ENCODE measurements around the gene HES6.
A peak's percentile ranks its signal among the peaks of the same experiment; 100 is the strongest.

Gene HES6

GRCh38 chr2:238233625-238234024 is 6.2 kb downstream of the HES6 start:
- DNase-seq (ENCODE audit: low spot score), result no peak

GRCh38 chr2:238231809-238232208 is 8.0 kb downstream of the HES6 start:
- DNase-seq (ENCODE audit: low spot score), result no peak

- no peak for DNase-seq (ENCODE audit: low spot score)
Measured at GRCh38 chr2:238231251-238231793, 8.5 kb downstream of the HES6 start.

- DNase-seq (ENCODE audit: low spot score), result no peak
Measured at GRCh38 chr2:238230699-238231098, 9.1 kb downstream of the HES6 start.

- no peak for DNase-seq (ENCODE audit: low spot score)
Measured at GRCh38 chr2:238228700-238229099, 11.1 kb downstream of the HES6 start.

GRCh38 chr2:238227587-238228032 is 12.2 kb downstream of the HES6 start:
- DNase-seq (ENCODE audit: low spot score), result no peak

- no peak for DNase-seq (ENCODE audit: low spot score)
Measured at GRCh38 chr2:238226698-238227586, 12.9 kb downstream of the HES6 start.

GRCh38 chr2:238225911-238226697 is 13.7 kb downstream of the HES6 start:
- DNase-seq (ENCODE audit: low spot score), result no peak

- DNase-seq (ENCODE audit: low spot score), result no peak
Measured at GRCh38 chr2:238225121-238225520, 14.7 kb downstream of the HES6 start.

- DNase-seq (ENCODE audit: low spot score), result no peak
Measured at GRCh38 chr2:238224356-238225035, 15.3 kb downstream of the HES6 start.

GRCh38 chr2:238220892-238221521 is 18.8 kb downstream of the HES6 start:
- DNase-seq (ENCODE audit: low spot score), result no peak

GRCh38 chr2:238220274-238220891 is 19.5 kb downstream of the HES6 start:
- no peak for DNase-seq (ENCODE audit: low spot score)

GRCh38 chr2:238216651-238217184 is 23.1 kb downstream of the HES6 start:
- no peak for DNase-seq (ENCODE audit: low spot score)

GRCh38 chr2:238207006-238207405 is 32.8 kb downstream of the HES6 start:
- DNase-seq (ENCODE audit: low spot score), result no peak

GRCh38 chr2:238203973-238204683 is 35.7 kb downstream of the HES6 start:
- DNase-seq (ENCODE audit: low spot score), result peak; percentile 75

- DNase-seq (ENCODE audit: low spot score), result peak; percentile 95
Measured at GRCh38 chr2:238203094-238203972, 36.5 kb downstream of the HES6 start, which contains the start of gene ILKAP. ILKAP (minus strand) TSS chr2:238203695; CDS start chr2:238203553, 142 bp downstream.

- no peak for DNase-seq (ENCODE audit: low spot score)
Measured at GRCh38 chr2:238202326-238203093, 37.3 kb downstream of the HES6 start.

GRCh38 chr2:238190445-238190844 is 49.4 kb downstream of the HES6 start:
- no peak for DNase-seq (ENCODE audit: low spot score)

Data from left forelimb (tissue), 1 donor.